OCI-LY1 (cell line): ENCODE measurements around the gene AXIN1.

Source experiments
- H2AFZ ChIP-seq: fragments of 200-600 bp; sonication (generic), shearing (Covaris generic); 2 replicates; pipeline ENCODE4 v1.6.0; 2014; ENCODE audit warnings: antibody characterized with exemption, mild to moderate bottlenecking, low read length
- H3F3A ChIP-seq: fragments of 200-600 bp; sonication (generic), shearing (Covaris generic); 2 replicates; pipeline ENCODE4 v1.6.0; 2014; ENCODE audit warnings: mild to moderate bottlenecking, antibody characterized with exemption, low read length, moderate library complexity; ENCODE audit not compliant: insufficient read depth
- H3K27ac ChIP-seq: fragments of 200-600 bp; sonication (generic); 2 replicates; pipeline ENCODE4 v1.5.1; 2014; ENCODE audit warnings: low read length, mixed run types, mild to moderate bottlenecking, low read depth; ENCODE audit not compliant: poor library complexity, severe bottlenecking
- H3K27me3 ChIP-seq: fragments of 200-600 bp; sonication (generic); 2 replicates; pipeline ENCODE4 v1.6.0; 2014; ENCODE audit warnings: antibody characterized with exemption, mild to moderate bottlenecking, low read length, moderate library complexity; ENCODE audit not compliant: insufficient read depth
- H3K36me3 ChIP-seq: fragments of 200-600 bp; sonication (generic); 2 replicates; pipeline ENCODE4 v1.6.1; 2014; ENCODE audit warnings: mild to moderate bottlenecking, antibody characterized with exemption, low read length, moderate library complexity, mixed read lengths; ENCODE audit not compliant: insufficient read depth
- H3K4me1 ChIP-seq: fragments of 200-600 bp; sonication (generic); 2 replicates; pipeline ENCODE4 v1.5.1; 2014; ENCODE audit warnings: mild to moderate bottlenecking, low read length, moderate library complexity; ENCODE audit not compliant: insufficient read depth, severe bottlenecking
- H3K4me2 ChIP-seq: fragments of 200-600 bp; sonication (generic), shearing (Covaris generic); 2 replicates; pipeline ENCODE4 v1.6.1; 2014; ENCODE audit warnings: low read length
- H3K4me3 ChIP-seq: fragments of 200-600 bp; sonication (generic); 2 replicates; pipeline ENCODE4 v1.5.1; 2014; ENCODE audit warnings: low read length, low read depth, mild to moderate bottlenecking, mixed read lengths; ENCODE audit not compliant: poor library complexity, severe bottlenecking
- H3K79me2 ChIP-seq: fragments of 200-600 bp; shearing (Covaris generic); 2 replicates; pipeline ENCODE4 v1.6.1; 2016; ENCODE audit warnings: mixed run types, low read length, mixed read lengths; ENCODE audit not compliant: insufficient read depth
- H3K9ac ChIP-seq: fragments of 200-600 bp; sonication (generic), shearing (Covaris generic); 2 replicates; pipeline ENCODE4 v1.6.1; 2014; ENCODE audit warnings: mild to moderate bottlenecking, low read length, mixed read lengths
- H3K9me2 ChIP-seq: fragments of 200-600 bp; sonication (generic), shearing (Covaris generic); 2 replicates; pipeline ENCODE4 v1.6.1; 2014; ENCODE audit warnings: low read depth, mild to moderate bottlenecking, low read length, mixed read lengths
- H3K9me3 ChIP-seq: fragments of 200-600 bp; shearing (Covaris generic); 2 replicates; pipeline ENCODE4 v1.6.1; 2014; ENCODE audit warnings: low read length, mixed read lengths
- H4K20me1 ChIP-seq: fragments of 200-600 bp; sonication (generic), shearing (Covaris generic); 2 replicates; pipeline ENCODE4 v1.6.0; 2016; ENCODE audit warnings: mild to moderate bottlenecking, low read length; ENCODE audit not compliant: insufficient read depth
- EZH2 ChIP-seq: fragments of 200-600 bp; sonication (generic), shearing (Covaris generic); IDR thresholded peaks from 2 replicates; pipeline ENCODE4 v1.8.0; 2017; ENCODE audit warnings: borderline replicate concordance, mixed run types, mild to moderate bottlenecking, antibody characterized with exemption, low read length, moderate library complexity, mixed read lengths
- TF ChIP-seq, protein P1 (sequence below): fragments of 200-600 bp; sonication (generic), shearing (Covaris generic); IDR thresholded peaks from 2 replicates; pipeline ENCODE4 v1.5.1; 2017; ENCODE audit warnings: mild to moderate bottlenecking, antibody characterized with exemption, low read length, moderate library complexity, mixed read lengths

The AXIN1 gene

GRCh38 chr16:366476-366875 lies 14.0 kb upstream of the AXIN1 start:
- Histone ChIP-seq H3K4me3 (no peak overlapping the region), H2AFZ (no peak overlapping the region), H3K27ac (no peak overlapping the region), H3K9me2 (no peaks in the 10 kb centered on the region), H4K20me1 (no peaks in the 10 kb centered on the region), H3K27me3 (no peaks in the 10 kb centered on the region), H3K9ac (no peak overlapping the region), H3K9me3 (no peaks in the 10 kb centered on the region), H3K79me2 (no peaks in the 10 kb centered on the region), H3K4me1 (peaks cover 16% of the 10 kb centered on the region), H3F3A (no peaks in the 10 kb centered on the region), H3K36me3 (peaks cover 36% of the 10 kb centered on the region), H3K4me2 (no peak overlapping the region)
- no peak for TF ChIP-seq EZH2
- TF ChIP-seq, protein P1, sequence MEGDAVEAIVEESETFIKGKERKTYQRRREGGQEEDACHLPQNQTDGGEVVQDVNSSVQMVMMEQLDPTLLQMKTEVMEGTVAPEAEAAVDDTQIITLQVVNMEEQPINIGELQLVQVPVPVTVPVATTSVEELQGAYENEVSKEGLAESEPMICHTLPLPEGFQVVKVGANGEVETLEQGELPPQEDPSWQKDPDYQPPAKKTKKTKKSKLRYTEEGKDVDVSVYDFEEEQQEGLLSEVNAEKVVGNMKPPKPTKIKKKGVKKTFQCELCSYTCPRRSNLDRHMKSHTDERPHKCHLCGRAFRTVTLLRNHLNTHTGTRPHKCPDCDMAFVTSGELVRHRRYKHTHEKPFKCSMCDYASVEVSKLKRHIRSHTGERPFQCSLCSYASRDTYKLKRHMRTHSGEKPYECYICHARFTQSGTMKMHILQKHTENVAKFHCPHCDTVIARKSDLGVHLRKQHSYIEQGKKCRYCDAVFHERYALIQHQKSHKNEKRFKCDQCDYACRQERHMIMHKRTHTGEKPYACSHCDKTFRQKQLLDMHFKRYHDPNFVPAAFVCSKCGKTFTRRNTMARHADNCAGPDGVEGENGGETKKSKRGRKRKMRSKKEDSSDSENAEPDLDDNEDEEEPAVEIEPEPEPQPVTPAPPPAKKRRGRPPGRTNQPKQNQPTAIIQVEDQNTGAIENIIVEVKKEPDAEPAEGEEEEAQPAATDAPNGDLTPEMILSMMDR, result no peak

- peaks cover 8% of the 10 kb centered on the region for H3K4me1 ChIP-seq
- TF ChIP-seq EZH2, result no peak
- TF ChIP-seq, protein P1, result no peak
- no peaks in the 10 kb centered on the region for H3K9me3 ChIP-seq
- no peaks in the 10 kb centered on the region for H3K27me3 ChIP-seq
- H3K4me3 ChIP-seq, result no peak overlapping the region
- no peaks in the 10 kb centered on the region for H4K20me1 ChIP-seq
- no peak overlapping the region for H3K4me2 ChIP-seq
- no peaks in the 10 kb centered on the region for H3K79me2 ChIP-seq
- H3K36me3 ChIP-seq, result peaks cover 34% of the 10 kb centered on the region
- no peaks in the 10 kb centered on the region for H3K9me2 ChIP-seq
- H2AFZ ChIP-seq, result no peak overlapping the region
- no peak overlapping the region for H3K9ac ChIP-seq
- H3F3A ChIP-seq, result no peaks in the 10 kb centered on the region
- no peak overlapping the region for H3K27ac ChIP-seq
Observed at GRCh38 chr16:364595-365491, 12.3 kb upstream of the AXIN1 start.

- no peak overlapping the region for H3K4me3 ChIP-seq
- H3K9me3 ChIP-seq, result no peaks in the 10 kb centered on the region
- no peak overlapping the region for H3K27ac ChIP-seq
- H3K4me2 ChIP-seq, result no peak overlapping the region
- TF ChIP-seq EZH2, result no peak
- TF ChIP-seq, protein P1, result no peak
- H3K36me3 ChIP-seq, result peaks cover 31% of the 10 kb centered on the region
- no peak overlapping the region for H3K9ac ChIP-seq
- no peaks in the 10 kb centered on the region for H3K27me3 ChIP-seq
- no peaks in the 10 kb centered on the region for H3K4me1 ChIP-seq
- H3K79me2 ChIP-seq, result no peaks in the 10 kb centered on the region
- no peak overlapping the region for H2AFZ ChIP-seq
- H3K9me2 ChIP-seq, result no peaks in the 10 kb centered on the region
- no peaks in the 10 kb centered on the region for H3F3A ChIP-seq
- no peaks in the 10 kb centered on the region for H4K20me1 ChIP-seq
Observed at GRCh38 chr16:363766-364490, 11.4 kb upstream of the AXIN1 start.
